Measurements from ENCODE around the gene WDCP.

DNA sequence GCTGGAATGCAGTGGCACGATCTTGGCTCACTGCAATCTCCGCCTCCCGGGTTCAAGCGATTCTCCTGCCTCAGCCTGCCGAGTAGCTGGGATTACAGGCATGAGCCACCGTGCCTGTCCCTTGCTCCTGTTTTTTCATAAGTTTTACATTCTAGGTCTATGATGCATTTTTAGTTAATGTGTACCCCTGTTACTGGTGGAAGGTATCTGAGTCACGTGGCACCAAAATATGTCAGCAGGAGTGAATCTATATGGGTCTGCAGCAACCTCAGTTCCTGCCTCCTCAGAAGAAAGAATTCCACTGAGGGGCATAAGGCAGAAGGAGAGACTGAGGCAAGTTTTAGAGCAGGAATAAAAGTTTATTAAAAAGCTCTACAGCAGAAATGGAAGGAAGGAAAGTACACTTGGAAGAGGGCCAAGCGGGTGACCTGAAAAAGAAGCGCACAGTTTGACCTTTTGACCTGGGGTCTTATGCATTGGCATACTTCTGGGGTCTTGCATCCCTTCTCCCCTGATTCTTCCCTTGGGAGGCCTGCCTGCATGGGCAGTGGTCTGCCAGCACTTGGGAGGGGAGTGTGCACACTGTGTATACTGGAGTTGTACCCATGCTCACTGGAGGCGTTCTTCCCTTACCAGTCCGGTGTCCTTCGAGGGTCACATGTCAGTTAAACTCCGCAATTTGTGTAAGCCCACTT lies 38.4 kb downstream of the WDCP start:
- TF ChIP-seq, protein P1, sequence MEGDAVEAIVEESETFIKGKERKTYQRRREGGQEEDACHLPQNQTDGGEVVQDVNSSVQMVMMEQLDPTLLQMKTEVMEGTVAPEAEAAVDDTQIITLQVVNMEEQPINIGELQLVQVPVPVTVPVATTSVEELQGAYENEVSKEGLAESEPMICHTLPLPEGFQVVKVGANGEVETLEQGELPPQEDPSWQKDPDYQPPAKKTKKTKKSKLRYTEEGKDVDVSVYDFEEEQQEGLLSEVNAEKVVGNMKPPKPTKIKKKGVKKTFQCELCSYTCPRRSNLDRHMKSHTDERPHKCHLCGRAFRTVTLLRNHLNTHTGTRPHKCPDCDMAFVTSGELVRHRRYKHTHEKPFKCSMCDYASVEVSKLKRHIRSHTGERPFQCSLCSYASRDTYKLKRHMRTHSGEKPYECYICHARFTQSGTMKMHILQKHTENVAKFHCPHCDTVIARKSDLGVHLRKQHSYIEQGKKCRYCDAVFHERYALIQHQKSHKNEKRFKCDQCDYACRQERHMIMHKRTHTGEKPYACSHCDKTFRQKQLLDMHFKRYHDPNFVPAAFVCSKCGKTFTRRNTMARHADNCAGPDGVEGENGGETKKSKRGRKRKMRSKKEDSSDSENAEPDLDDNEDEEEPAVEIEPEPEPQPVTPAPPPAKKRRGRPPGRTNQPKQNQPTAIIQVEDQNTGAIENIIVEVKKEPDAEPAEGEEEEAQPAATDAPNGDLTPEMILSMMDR (IDR thresholded peaks at IDR 0.05): no peak
- TF ChIP-seq POLR2AphosphoS5 (IDR thresholded peaks at IDR 0.05) (no peak), POLR2A (IDR thresholded peaks at IDR 0.05) (no peak)
